ENCODE results near the gene CERS6. TPM values are rescaled to one million over a fixed set of nuclear protein-coding genes. Genes with fewer than 3 reads are reported as not detected.

Gene CERS6
- total and polyA plus RNA-seq, 10 of the 15 experiments (the other 5 are each of a cell fraction or from before 2014, with no cell fraction given) = 1.3 to 20.4 (median 14.1) TPM

- no peak for TF ChIP-seq FOXK2 (IDR thresholded peaks at IDR 0.05)
- no peak for TF ChIP-seq KDM1A (IDR thresholded peaks at IDR 0.05; ENCODE audit: borderline replicate concordance)
- TF ChIP-seq SMAD5 (IDR thresholded peaks at IDR 0.05; ENCODE audit: low read depth) = no peak
- TF ChIP-seq, protein P1, sequence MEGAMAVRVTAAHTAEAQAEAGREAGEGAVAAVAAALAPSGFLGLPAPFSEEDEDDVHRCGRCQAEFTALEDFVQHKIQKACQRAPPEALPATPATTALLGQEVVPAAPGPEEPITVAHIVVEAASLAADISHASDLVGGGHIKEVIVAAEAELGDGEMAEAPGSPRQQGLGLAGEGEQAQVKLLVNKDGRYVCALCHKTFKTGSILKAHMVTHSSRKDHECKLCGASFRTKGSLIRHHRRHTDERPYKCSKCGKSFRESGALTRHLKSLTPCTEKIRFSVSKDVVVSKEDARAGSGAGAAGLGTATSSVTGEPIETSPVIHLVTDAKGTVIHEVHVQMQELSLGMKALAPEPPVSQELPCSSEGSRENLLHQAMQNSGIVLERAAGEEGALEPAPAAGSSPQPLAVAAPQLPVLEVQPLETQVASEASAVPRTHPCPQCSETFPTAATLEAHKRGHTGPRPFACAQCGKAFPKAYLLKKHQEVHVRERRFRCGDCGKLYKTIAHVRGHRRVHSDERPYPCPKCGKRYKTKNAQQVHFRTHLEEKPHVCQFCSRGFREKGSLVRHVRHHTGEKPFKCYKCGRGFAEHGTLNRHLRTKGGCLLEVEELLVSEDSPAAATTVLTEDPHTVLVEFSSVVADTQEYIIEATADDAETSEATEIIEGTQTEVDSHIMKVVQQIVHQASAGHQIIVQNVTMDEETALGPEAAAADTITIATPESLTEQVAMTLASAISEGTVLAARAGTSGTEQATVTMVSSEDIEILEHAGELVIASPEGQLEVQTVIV (IDR thresholded peaks at IDR 0.05; ENCODE audit: borderline replicate concordance, partially characterized antibody) = no peak
- no peak for TF ChIP-seq BCL11A (IDR thresholded peaks at IDR 0.05; ENCODE audit: low read depth, low read length)
- TF ChIP-seq, protein P2, sequence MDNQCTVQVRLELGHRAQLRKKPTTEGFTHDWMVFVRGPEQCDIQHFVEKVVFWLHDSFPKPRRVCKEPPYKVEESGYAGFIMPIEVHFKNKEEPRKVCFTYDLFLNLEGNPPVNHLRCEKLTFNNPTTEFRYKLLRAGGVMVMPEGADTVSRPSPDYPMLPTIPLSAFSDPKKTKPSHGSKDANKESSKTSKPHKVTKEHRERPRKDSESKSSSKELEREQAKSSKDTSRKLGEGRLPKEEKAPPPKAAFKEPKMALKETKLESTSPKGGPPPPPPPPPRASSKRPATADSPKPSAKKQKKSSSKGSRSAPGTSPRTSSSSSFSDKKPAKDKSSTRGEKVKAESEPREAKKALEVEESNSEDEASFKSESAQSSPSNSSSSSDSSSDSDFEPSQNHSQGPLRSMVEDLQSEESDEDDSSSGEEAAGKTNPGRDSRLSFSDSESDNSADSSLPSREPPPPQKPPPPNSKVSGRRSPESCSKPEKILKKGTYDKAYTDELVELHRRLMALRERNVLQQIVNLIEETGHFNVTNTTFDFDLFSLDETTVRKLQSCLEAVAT (IDR thresholded peaks at IDR 0.05) = no peak
- TF ChIP-seq YBX1 (IDR thresholded peaks at IDR 0.05) = no peak
- no peak for TF ChIP-seq ZBTB40 (IDR thresholded peaks at IDR 0.05; ENCODE audit: borderline replicate concordance)
- TF ChIP-seq CEBPB (IDR thresholded peaks at IDR 0.05; ENCODE audit: borderline replicate concordance in 1 of 2, low read depth in 2 of 2, low read length in 2 of 2) = no peak
- no peak for TF ChIP-seq BHLHE40 (IDR thresholded peaks at IDR 0.05; ENCODE audit: borderline replicate concordance in 1 of 2, low read depth in 2 of 2, low read length in 1 of 2)
- TF ChIP-seq ETV6 (conservative IDR thresholded peaks at IDR 0.05 in 1 of 2, IDR thresholded peaks at IDR 0.05 in 1 of 2; ENCODE audit: borderline replicate concordance in 1 of 2, low read depth in 1 of 2) = no peak
These were observed 111.8 kb downstream of the CERS6 start (continued) for GRCh38 chr2:168567836-168568235.

Data from GM12878 (cell line).